Activated CD8-positive, alpha-beta memory T cell treated with anti-CD3 and anti-CD28 coated beads, Interleukin-2, amount 10 ng/mL, durations not matched to agents 7 days and 5 days (primary cell): ENCODE measurements around the gene SH3TC1. TPM values are rescaled to one million over a fixed set of nuclear protein-coding genes. Genes with fewer than 3 reads are reported as not detected.

Experiments
- ATAC-seq: fragments of 150-1000 bp; cut with Tn5 transposase; one replicate; pipeline ENCODE4 v1.10.0; 2021; ENCODE audit warnings: moderate library complexity
- CTCF ChIA-PET: fragments of 350-600 bp; sonication (Branson Sonifier 250); formaldehyde crosslinking; loops from one replicate; lab custom pipeline; 2021; ENCODE audit warnings: antibody characterized with exemption; lab: Charles Lee
- DNase-seq: peaks from one replicate; pipeline ENCODE4 v3.0.0-alpha.2; 2020
- H3K27ac Mint-ChIP-seq: one replicate; pipeline ENCODE4 v1.8.0; 2021; ENCODE audit warnings: mild to moderate bottlenecking, mixed read lengths
- H3K27me3 Mint-ChIP-seq: one replicate; pipeline ENCODE4 v1.8.0; 2021; ENCODE audit warnings: mixed read lengths
- H3K36me3 Mint-ChIP-seq: one replicate; pipeline ENCODE4 v1.8.0; 2021; ENCODE audit warnings: mild to moderate bottlenecking, mixed read lengths
- H3K4me1 Mint-ChIP-seq: one replicate; pipeline ENCODE4 v1.8.0; 2021; ENCODE audit warnings: mixed read lengths
- H3K4me3 Mint-ChIP-seq: one replicate; pipeline ENCODE4 v1.8.0; 2021; ENCODE audit warnings: mild to moderate bottlenecking, moderate library complexity, mixed read lengths
- H3K9me3 Mint-ChIP-seq: one replicate; pipeline ENCODE4 v1.8.0; 2022; ENCODE audit warnings: low read depth, mixed read lengths
- total RNA-seq, 2 experiments: library from RNA; stranded (reverse); gene quantifications; one replicate each; pipeline ENCODE4 v1.2.3, GENCODE V29; 2021

Gene SH3TC1
- total RNA-seq, 2 experiments from 2014 or later = 6.0 to 10.7 TPM

GRCh38 chr4:8287343-8288280 is 88.5 kb downstream of the SH3TC1 start:
- CTCF ChIA-PET = no interaction called here
- Mint-ChIP-seq H3K4me3 (no peak overlapping the region), H3K9me3 (no peaks in the 10 kb centered on the region), H3K27me3 (no peaks in the 10 kb centered on the region), H3K36me3 (no peaks in the 10 kb centered on the region), H3K4me1 (no peaks in the 10 kb centered on the region), H3K27ac (no peak overlapping the region)
- DNase-seq (no peak), ATAC-seq (no peak)

DNA sequence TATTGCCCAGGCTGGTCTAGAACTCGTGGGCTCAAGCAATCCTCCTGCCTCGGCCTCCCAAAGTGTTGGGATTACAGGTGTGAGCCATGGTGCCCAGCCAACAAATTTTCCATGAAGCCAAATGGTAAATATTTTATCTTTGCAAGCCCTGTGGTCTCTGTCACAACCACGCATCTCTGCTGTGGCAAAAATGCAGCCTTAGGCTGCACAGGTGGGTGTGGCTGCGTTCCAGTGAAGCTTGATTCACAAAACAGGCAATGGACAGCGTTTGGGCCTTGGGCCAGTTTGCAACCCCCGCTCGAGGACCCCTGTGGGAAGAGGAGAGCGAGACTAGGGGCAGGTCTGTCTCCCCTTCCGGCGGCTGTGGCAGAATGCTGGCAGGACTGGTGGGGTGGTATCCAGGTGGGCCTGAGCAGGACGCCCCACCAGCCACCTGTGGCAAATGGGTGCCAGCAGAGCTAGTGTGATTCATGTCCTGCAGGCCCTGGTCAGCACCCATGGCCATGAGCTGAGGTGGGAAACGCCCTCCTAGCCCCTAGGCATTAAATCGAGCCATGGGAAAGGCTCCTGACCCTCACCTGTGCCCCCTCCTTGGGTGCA is 90.2 kb downstream of the SH3TC1 start:
- Mint-ChIP-seq H3K9me3 (no peaks in the 10 kb centered on the region), H3K4me1 (no peaks in the 10 kb centered on the region), H3K27ac (no peak overlapping the region), H3K27me3 (no peaks in the 10 kb centered on the region), H3K4me3 (no peak overlapping the region), H3K36me3 (no peaks in the 10 kb centered on the region)
- DNase-seq (no peak), ATAC-seq (no peak)
- CTCF ChIA-PET = interaction anchor here (0.7 kb wide), 1 partner anchor 152 kb away, joined by 3 read pairs; no protein-coding TSS in a partner anchor

- H3K4me1 Mint-ChIP-seq = no peaks in the 10 kb centered on the region
Observed at GRCh38 chr4:8289956-8290700, 91.0 kb downstream of the SH3TC1 start.

DNA sequence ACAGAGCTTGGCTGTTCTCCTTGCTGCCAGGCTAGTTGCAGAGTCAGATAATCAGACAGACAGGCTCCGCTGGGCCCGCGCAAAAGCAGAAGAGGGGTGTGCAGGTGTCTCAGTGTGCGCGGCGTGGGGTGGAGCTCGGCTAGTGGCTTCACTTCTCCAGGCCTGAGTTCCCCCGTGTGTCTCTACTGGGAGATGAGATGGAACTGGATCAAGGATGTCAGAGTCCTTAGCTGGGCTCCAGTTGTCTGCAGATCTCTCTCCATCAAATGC is 91.5 kb downstream of the SH3TC1 start:
- no peak overlapping the region for H3K27ac Mint-ChIP-seq
- no peak for ATAC-seq
- H3K4me1 Mint-ChIP-seq = no peaks in the 10 kb centered on the region
- no peak for DNase-seq
- CTCF ChIA-PET = interaction anchor here (1.4 kb wide), 1 partner anchor 24 kb away, joined by 4 read pairs; no protein-coding TSS in a partner anchor
- H3K9me3 Mint-ChIP-seq = no peaks in the 10 kb centered on the region
- H3K36me3 Mint-ChIP-seq = no peaks in the 10 kb centered on the region
- H3K4me3 Mint-ChIP-seq = no peak overlapping the region
- H3K27me3 Mint-ChIP-seq = no peaks in the 10 kb centered on the region

More at GRCh38 chr4:8289956-8290700, 91.0 kb downstream of the SH3TC1 start:
- H3K36me3 Mint-ChIP-seq = no peaks in the 10 kb centered on the region
- CTCF ChIA-PET = interaction anchor here (1.4 kb wide), 1 partner anchor 23 kb away, joined by 4 read pairs; no protein-coding TSS in a partner anchor
- no peaks in the 10 kb centered on the region for H3K9me3 Mint-ChIP-seq
- no peak overlapping the region for H3K27ac Mint-ChIP-seq
- H3K4me3 Mint-ChIP-seq = no peak overlapping the region
- no peaks in the 10 kb centered on the region for H3K27me3 Mint-ChIP-seq
- ATAC-seq = no peak
- no peak for DNase-seq

Other genes with a start within 250 kb of the SH3TC1 start
- under 1 TPM in 1 of 2 experiments, not detected in 1; 0.19 TPM for gene ABLIM2, start 40.5 kb upstream of the SH3TC1 start, total RNA-seq
- gene HTRA3, start 70.5 kb downstream of the SH3TC1 start, total RNA-seq = not detected
- 10 to 100 TPM; 11.7 to 13.0 TPM for gene ACOX3, start 241.4 kb downstream of the SH3TC1 start, total RNA-seq
- gene TRMT44, start 241.5 kb downstream of the SH3TC1 start, total RNA-seq = 10 to 100 TPM; 20.5 to 24.5 TPM